HepG2 (cell line): ENCODE measurements around the gene PLEKHO1. TPM values are rescaled to one million over a fixed set of nuclear protein-coding genes. Genes with fewer than 3 reads are reported as not detected.
"Not testable (repeated sequence)": the region's sequence is repeated elsewhere in the genome, so short reads cannot be mapped to it uniquely, and the experiment has no call there.

Source experiments
- ATAC-seq: fragments of 200-7000 bp; cut with Tn5 transposase; 3 replicates; pipeline ENCODE4 v1.9.1; 2020; ENCODE audit warnings: mild to moderate bottlenecking, moderate library complexity
- BruUV-seq: library from RNA; stranded (reverse); fragments of 400-500 nt; replicated peaks from 2 replicates; lab custom pipeline; 2021; lab: Mats Ljungman, UMichigan
- CTCF ChIA-PET: fragments of 300-600 bp; formaldehyde crosslinking; extraction: SDS; loops from one replicate; lab custom pipeline; 2021; ENCODE audit warnings: low total read pairs, inconsistent platforms, low intra/inter-chr PET ratio; lab: Yijun Ruan, JAX
- POLR2A ChIA-PET: fragments of 350-600 bp; sonication (Branson Sonifier 250); formaldehyde crosslinking; loops from one replicate; lab custom pipeline; 2020; ENCODE audit warnings: antibody characterized with exemption, inconsistent platforms; lab: Yijun Ruan, JAX
- DNase-seq: peaks from one replicate; pipeline ENCODE4 v3.0.0-alpha.2; 2015; ENCODE audit warnings: low spot score
- FAIRE-seq: peaks from 3 replicates; lab custom pipeline; 2011; peaks lifted over from hg19 to GRCh38; lab: Jason Lieb, UNC
- H2AFZ ChIP-seq: one replicate; pipeline ENCODE4 v1.6.1; 2011; ENCODE audit warnings: low read length, inconsistent platforms
- H3K27ac ChIP-seq: fragments of 300-600 bp; 3 replicates; pipeline ENCODE4 v1.8.0; 2011; ENCODE audit warnings: mixed run types, mild to moderate bottlenecking, mixed read lengths, low read length, inconsistent platforms; ENCODE audit not compliant: insufficient read depth; ENCODE audit errors: extremely low read length
- H3K27me3 ChIP-seq, 2 experiments: fragments of 200-600 bp in 1 of 2; 2 replicates in 1 of 2; 3 replicates in 1 of 2; pipeline versions ENCODE4 v1.6.0 to v1.8.0; 2011; ENCODE audit warnings: low read length in 2 of 2, mild to moderate bottlenecking in 2 of 2, moderate library complexity in 2 of 2, inconsistent platforms in 1 of 2; ENCODE audit not compliant: insufficient read depth in 2 of 2, control insufficient read depth in 1 of 2
- H3K36me3 ChIP-seq, 2 experiments: fragments of 200-600 bp in 1 of 2; replicated peaks in 1 of 2; 2 replicates in 1 of 2; 3 replicates in 1 of 2; pipeline versions ENCODE4 v1.5.1 to v1.8.0; 2011; ENCODE audit warnings: low read length in 2 of 2, inconsistent platforms in 1 of 2; ENCODE audit not compliant: insufficient read depth in 2 of 2, control insufficient read depth in 1 of 2
- H3K4me1 ChIP-seq: 2 replicates; pipeline ENCODE4 v1.5.1; 2012; ENCODE audit warnings: low read length, inconsistent platforms; ENCODE audit not compliant: insufficient read depth
- H3K4me2 ChIP-seq: 2 replicates; pipeline ENCODE4 v1.6.0; 2011; ENCODE audit warnings: low read depth, low read length, inconsistent platforms
- H3K4me3 ChIP-seq, 3 experiments: fragments of 200-600 bp in 1 of 3; sonication (generic), shearing (Covaris generic) in 1 of 3; replicated peaks in 1 of 3; 2 replicates each; pipeline ENCODE4 v1.5.1; 2011 to 2016; ENCODE audit warnings: low read length in 3 of 3, inconsistent platforms in 2 of 3, low read depth in 2 of 3, mild to moderate bottlenecking in 2 of 3, control low read depth in 1 of 3, mixed read lengths in 1 of 3; ENCODE audit not compliant: insufficient read depth in 1 of 3
- H3K79me2 ChIP-seq: one replicate; pipeline ENCODE4 v1.6.1; 2011; ENCODE audit warnings: low read length, inconsistent platforms; ENCODE audit not compliant: insufficient read depth
- H3K9ac ChIP-seq: 2 replicates; pipeline ENCODE4 v1.6.0; 2011; ENCODE audit warnings: mild to moderate bottlenecking, low read depth, low read length, inconsistent platforms; ENCODE audit not compliant: insufficient read depth
- H3K9me3 ChIP-seq: 2 replicates; pipeline ENCODE4 v1.5.1; 2012; ENCODE audit warnings: mild to moderate bottlenecking, low read length
- H4K20me1 ChIP-seq: 2 replicates; pipeline ENCODE4 v1.6.0; 2011; ENCODE audit warnings: inconsistent platforms, mild to moderate bottlenecking, low read length, moderate library complexity; ENCODE audit not compliant: insufficient read depth
- ARID5B ChIP-seq: IDR thresholded peaks from 2 replicates; pipeline ENCODE4 v1.4.0; 2020; ENCODE audit warnings: mild to moderate bottlenecking, missing genetic modification reagents
- ATF7 ChIP-seq, 2 experiments: fragments of 450-650 bp in 1 of 2; sonication (generic) in 1 of 2; formaldehyde crosslinking in 1 of 2; IDR thresholded peaks; 2 replicates each; pipeline versions ENCODE4 v1.4.0 to v1.6.1; 2016 to 2020; ENCODE audit warnings: antibody characterized with exemption in 1 of 2, mild to moderate bottlenecking in 1 of 2, missing genetic modification reagents in 1 of 2
- CREB1 ChIP-seq, 2 experiments: fragments of 450-650 bp in 1 of 2; IDR thresholded peaks; 2 replicates each; pipeline ENCODE4 v1.6.1; 2016 to 2017; ENCODE audit warnings: control low read depth in 1 of 2, mild to moderate bottlenecking in 1 of 2, missing compliant biosample characterization in 1 of 2, missing genetic modification characterization in 1 of 2
- DNMT1 ChIP-seq: sonication (generic); formaldehyde crosslinking; IDR thresholded peaks from 2 replicates; pipeline ENCODE4 v1.5.1; 2020; ENCODE audit warnings: mild to moderate bottlenecking, missing genetic modification reagents
- FOXA3 ChIP-seq: IDR thresholded peaks from 2 replicates; pipeline ENCODE4 v1.6.1; 2016; ENCODE audit warnings: missing genetic modification reagents, missing compliant biosample characterization
- MAFF ChIP-seq: IDR thresholded peaks from 2 replicates; pipeline ENCODE4 v1.6.1; 2011; ENCODE audit warnings: low read depth, low read length, improper control_type of control experiment
- MAFG ChIP-seq: sonication (generic); formaldehyde crosslinking; IDR thresholded peaks from 2 replicates; pipeline ENCODE4 v1.5.1; 2020; ENCODE audit warnings: mild to moderate bottlenecking, missing genetic modification reagents
- MAFK ChIP-seq, 2 experiments: IDR thresholded peaks in 1 of 2; conservative IDR thresholded peaks in 1 of 2; 2 replicates each; pipeline ENCODE4 v1.6.1; 2011; ENCODE audit warnings: improper control_type of control experiment in 2 of 2, low read length in 2 of 2
- MAX ChIP-seq: IDR thresholded peaks from 2 replicates; pipeline ENCODE4 v1.6.1; 2012; ENCODE audit warnings: inconsistent platforms
- NFE2L2 ChIP-seq: fragments of 150-350 bp; IDR thresholded peaks from 2 replicates; pipeline ENCODE4 v1.6.1; 2014; ENCODE audit warnings: low read length
- ONECUT2 ChIP-seq: sonication (generic); formaldehyde crosslinking; IDR thresholded peaks from 2 replicates; pipeline ENCODE4 v1.4.0; 2020; ENCODE audit warnings: missing genetic modification reagents
- SALL1 ChIP-seq: sonication (generic); formaldehyde crosslinking; IDR thresholded peaks from 2 replicates; pipeline ENCODE4 v1.8.0; 2022; ENCODE audit warnings: mild to moderate bottlenecking, missing genetic modification reagents
- SAP130 ChIP-seq: IDR thresholded peaks from 2 replicates; pipeline ENCODE4 v1.6.1; 2016; ENCODE audit warnings: low read depth
- SP140L ChIP-seq: sonication (generic); formaldehyde crosslinking; IDR thresholded peaks from 2 replicates; pipeline ENCODE4 v1.4.0; 2020; ENCODE audit warnings: missing genetic modification reagents, borderline replicate concordance
- SPEN ChIP-seq: sonication (generic); formaldehyde crosslinking; IDR thresholded peaks from 2 replicates; pipeline ENCODE4 v1.5.1; 2020; ENCODE audit warnings: low read depth, mild to moderate bottlenecking, missing genetic modification reagents
- ZFP36L2 ChIP-seq: sonication (generic); formaldehyde crosslinking; IDR thresholded peaks from 2 replicates; pipeline ENCODE4 v1.4.0; 2020; ENCODE audit warnings: missing genetic modification reagents
- ZNF264 ChIP-seq: sonication (generic); formaldehyde crosslinking; IDR thresholded peaks from 2 replicates; pipeline ENCODE4 v1.4.0; 2020; ENCODE audit warnings: missing genetic modification reagents
- ZNF460 ChIP-seq: sonication (generic); formaldehyde crosslinking; IDR thresholded peaks from 2 replicates; pipeline ENCODE4 v1.5.1; 2020; ENCODE audit warnings: missing genetic modification reagents, mild to moderate bottlenecking, borderline replicate concordance
- ZNF749 ChIP-seq: sonication (generic); formaldehyde crosslinking; IDR thresholded peaks from 2 replicates; pipeline ENCODE4 v1.8.0; 2022; ENCODE audit warnings: mild to moderate bottlenecking, missing genetic modification reagents, moderate library complexity, borderline replicate concordance
- WGBS: methylation state at CpG from one replicate; pipeline ENCODE4 v1.1.6; 2017; ENCODE audit warnings: low lambda C conversion rate; 5-methylcytosine and 5-hydroxymethylcytosine counted together
- in situ Hi-C: cut with HindIII; loops from 2 replicates; pipeline ENCODE4 v1.10.0; 2017; ENCODE audit warnings: low pct_unique_long_range_greater_than_20kb; ENCODE audit not compliant: extremely low pct_ligation_motif_present
- intact Hi-C: fragments of 100-400 bp; cut with micrococcal nuclease; formaldehyde crosslinking; loops from one replicate; pipeline ENCODE4 v1.10.0; 2022; ENCODE audit not compliant: unreplicated experiment
- polyA plus RNA-seq, 8 experiments: library from polyadenylated mRNA; depleted of rRNA in 3 of 8; stranded (reverse) in 7 of 8; unstranded in 1 of 8; fragments of >200 nt; fragmentation: Illumina TruSeq in 4 of 8; extraction: Trizol in 4 of 8; gene quantifications; 2 replicates each; pipeline versions ENCODE4 v1.2.1 to v1.2.3, GENCODE V29; 2011 to 2016; ENCODE audit warnings: low read depth in 4 of 8, missing spikeins in 1 of 8, mixed read lengths in 1 of 8; ENCODE audit not compliant: insufficient read depth in 1 of 8
- total RNA-seq, 5 experiments: library from RNA; depleted of rRNA; stranded (reverse); fragments of >200 nt; fragmentation: Illumina TruSeq; extraction: Trizol; gene quantifications; 2 replicates each; pipeline ENCODE4 v1.2.3, GENCODE V29; 2016; ENCODE audit warnings: low read depth in 1 of 5

PLEKHO1 gene
- total and polyA plus RNA-seq, 2 of the 13 experiments (the other 11 are each of a cell fraction or from before 2014, with no cell fraction given), result 9.8 to 10.1 TPM

- 81% methylated on average over 7 of the region's 7 CpGs for WGBS
- CTCF ChIA-PET, result interaction anchor here (2.5 kb wide), 1 partner anchor 223 kb away, joined by 12 read pairs; no protein-coding TSS in a partner anchor
Observed at GRCh38 chr1:150185481-150185880, 35.8 kb downstream of the PLEKHO1 start.

GRCh38 chr1:150186438-150186788 is 36.7 kb downstream of the PLEKHO1 start:
- BruUV-seq, FAIRE-seq, H3K27me3 ChIP-seq, H3K9me3 ChIP-seq, DNase-seq, H3K79me2 ChIP-seq, in situ Hi-C loops, H3K27ac ChIP-seq, H4K20me1 ChIP-seq, H3K36me3 ChIP-seq: not testable (repeated sequence)
- Histone ChIP-seq H3K4me1 (peaks cover 34% of the 10 kb centered on the region), H3K9ac (peak overlapping the region; percentile 41), H3K4me2 (peak overlapping the region; percentile 97), H3K4me3 (peak overlapping the region; percentile 0 to 55 (median 45); a peak in 5 of 6 replicates)
- POLR2A ChIA-PET, result interaction anchor here (1.0 to 2.1 kb wide), 4 partner anchors 23 to 1353 kb away, joined by 3 to 18 read pairs (median 3); partner anchors contain the start of gene TUFT1
- WGBS, result 15% methylated on average over 7 of the region's 7 CpGs
- ATAC-seq, result peak; percentile 77
- intact Hi-C loops, result loop anchor here (2.0 kb wide), 1 partner anchor 224 kb away; no protein-coding TSS in a partner anchor
- CTCF ChIA-PET, result interaction anchor here (1.0 to 2.5 kb wide), 3 partner anchors 48 to 298 kb away, joined by 3 to 12 read pairs (median 5); a partner anchor contains a TSS
- peak; percentile 32; the same call in 1 of the 2 replicates for TF ChIP-seq MAX
- peak; percentile 51; the same call in 1 of the 2 replicates for TF ChIP-seq SAP130 (CRISPR knock-in tag)
- 0 out of 2 replicates have a peak, but pooled peaks have one; percentile 24 for TF ChIP-seq SALL1 (CRISPR knock-in tag)
- 0 out of 2 replicates have a peak, but pooled peaks have one; percentile 30 for TF ChIP-seq ZNF264 (CRISPR knock-in tag)
- 0 out of 2 replicates have a peak, but pooled peaks have one; percentile 29 for TF ChIP-seq ARID5B (CRISPR knock-in tag)
- TF ChIP-seq ONECUT2, result peak; percentile 85
- TF ChIP-seq MAFG, result peak; percentile 81
- peak; percentile 65; the same call in 1 of the 2 replicates for TF ChIP-seq ZNF460 (CRISPR knock-in tag)
- peak; percentile 81 to 84 for TF ChIP-seq MAFK (conservative IDR thresholded peaks at IDR 0.05 in 1 of 2, IDR thresholded peaks at IDR 0.05 in 1 of 2; ENCODE audit: low read length in 2 of 2)
- peak; percentile 53; the same call in 1 of the 2 replicates for TF ChIP-seq FOXA3 (CRISPR knock-in tag)
- TF ChIP-seq NFE2L2, result peak; percentile 32; the same call in 1 of the 2 replicates
- TF ChIP-seq MAFF, result peak; percentile 81
- TF ChIP-seq, all 625 proteins: peak for 12; not testable (repeated sequence) for 613
- peak overlapping the region; percentile 93 for H2AFZ ChIP-seq

More at GRCh38 chr1:150185481-150185880, 35.8 kb downstream of the PLEKHO1 start:
- no peaks in the 10 kb centered on the region for H3K9me3 ChIP-seq
- no peaks in the 10 kb centered on the region for H3K79me2 ChIP-seq
- POLR2A ChIA-PET, result interaction anchor here (1.1 to 2.1 kb wide), 2 partner anchors 257 to 298 kb away, joined by 3 to 18 read pairs; a partner anchor contains a TSS
- no peak for FAIRE-seq
- TF ChIP-seq ATF7 (IDR thresholded peaks at IDR 0.05) (0 out of 2 replicates have a peak, but pooled peaks have one; percentile 34), ATF7 (CRISPR knock-in tag; IDR thresholded peaks at IDR 0.05) (no peak), DNMT1 (no peak), SPEN (no peak), ZNF749 (CRISPR knock-in tag) (no peak), ZFP36L2 (CRISPR knock-in tag) (no peak), CREB1 (IDR thresholded peaks at IDR 0.05) (peak; percentile 71), CREB1 (CRISPR knock-in tag; IDR thresholded peaks at IDR 0.05) (no peak), SP140L (CRISPR knock-in tag) (no peak)
- TF ChIP-seq, all 625 proteins: peak for 2
- in situ Hi-C loops, result no loop called here
- no peaks in the 10 kb centered on the region for H3K36me3 ChIP-seq
- H3K4me1 ChIP-seq, result peaks cover 34% of the 10 kb centered on the region
- H3K4me3 ChIP-seq, result no peak overlapping the region
- ATAC-seq (no peak), DNase-seq (no peak)
- no peak overlapping the region for H3K4me2 ChIP-seq
- no peak overlapping the region for H3K27ac ChIP-seq
- peaks cover 0 to 7% of the 10 kb centered on the region in 2 experiments; a peak in 2 of 5 replicates for H3K27me3 ChIP-seq
- no peak overlapping the region for H2AFZ ChIP-seq
- intact Hi-C loops, result no loop called here
- no peaks in the 10 kb centered on the region for H4K20me1 ChIP-seq
- no TSS peak for BruUV-seq
- no peak overlapping the region for H3K9ac ChIP-seq
